GM06990 (cell line): Measurements from ENCODE around the gene EPHA7.

ENCODE experiments used
- DNase-seq: peaks from one replicate; pipeline ENCODE4 v3.0.0-alpha.2; 2011; ENCODE audit not compliant: insufficient read length; ENCODE audit errors: extremely low read depth
- H3K27me3 ChIP-seq: replicated peaks from 2 replicates; pipeline ENCODE4 v1.6.0; 2011; ENCODE audit warnings: low read length; ENCODE audit not compliant: control insufficient read depth, insufficient read depth
- H3K36me3 ChIP-seq: 2 replicates; pipeline ENCODE4 v1.5.1; 2011; ENCODE audit warnings: low read length; ENCODE audit not compliant: control insufficient read depth, insufficient read depth
- H3K4me3 ChIP-seq: replicated peaks from 2 replicates; pipeline ENCODE4 v1.5.1; 2011; ENCODE audit warnings: low read depth, mild to moderate bottlenecking, control low read depth, low read length
- CTCF ChIP-seq: IDR thresholded peaks from 2 replicates; pipeline ENCODE4 v1.5.1; 2011; ENCODE audit warnings: low read length, control low read depth, mild to moderate bottlenecking, inconsistent platforms; ENCODE audit not compliant: insufficient read depth, poor library complexity, severe bottlenecking

EPHA7 gene

GRCh38 chr6:93337014-93337413 lies 82.3 kb downstream of the EPHA7 start:
- Histone ChIP-seq H3K4me3 (no peak overlapping the region), H3K36me3 (no peaks in the 10 kb centered on the region), H3K27me3 (no peaks in the 10 kb centered on the region)
- no peak for DNase-seq
- TF ChIP-seq CTCF: no peak

GRCh38 chr6:93329301-93330000 lies 89.9 kb downstream of the EPHA7 start:
- no peak for DNase-seq
- TF ChIP-seq CTCF: no peak
- Histone ChIP-seq H3K4me3 (no peak overlapping the region), H3K36me3 (no peaks in the 10 kb centered on the region), H3K27me3 (no peaks in the 10 kb centered on the region)

- H3K4me3 ChIP-seq: no peak overlapping the region
- no peak for TF ChIP-seq CTCF
- no peak for DNase-seq
- no peaks in the 10 kb centered on the region for H3K36me3 ChIP-seq
- H3K27me3 ChIP-seq: no peaks in the 10 kb centered on the region
Observed at GRCh38 chr6:93327857-93328256, 91.5 kb downstream of the EPHA7 start.

- no peak for TF ChIP-seq CTCF
- DNase-seq: no peak
Observed at GRCh38 chr6:93325761-93326160, 93.6 kb downstream of the EPHA7 start.

GRCh38 chr6:93323630-93324029 lies 95.7 kb downstream of the EPHA7 start:
- no peak overlapping the region for H3K4me3 ChIP-seq
- no peaks in the 10 kb centered on the region for H3K27me3 ChIP-seq
- no peak for TF ChIP-seq CTCF
- no peaks in the 10 kb centered on the region for H3K36me3 ChIP-seq
- DNase-seq: no peak

More at GRCh38 chr6:93325761-93326160, 93.6 kb downstream of the EPHA7 start:
- no peaks in the 10 kb centered on the region for H3K27me3 ChIP-seq
- no peaks in the 10 kb centered on the region for H3K36me3 ChIP-seq
- no peak overlapping the region for H3K4me3 ChIP-seq

GRCh38 chr6:93322651-93323050 lies 96.7 kb downstream of the EPHA7 start:
- no peak overlapping the region for H3K4me3 ChIP-seq
- no peak for TF ChIP-seq CTCF
- no peak for DNase-seq
- H3K36me3 ChIP-seq: no peaks in the 10 kb centered on the region
- H3K27me3 ChIP-seq: no peaks in the 10 kb centered on the region
